H1 (cell line): ENCODE data around the gene LRRC4C. TPM values are rescaled to one million over a fixed set of nuclear protein-coding genes. Genes with fewer than 3 reads are reported as not detected.

Source experiments
- CTCF ChIA-PET: fragments of 300-600 bp; sonication (Branson Sonifier 250); formaldehyde crosslinking; loops from one replicate; lab custom pipeline; 2021; ENCODE audit not compliant: partially characterized antibody; lab: Charles Lee
- POLR2A ChIA-PET: fragments of 300-600 bp; sonication (Branson Sonifier 250); formaldehyde crosslinking; loops from one replicate; lab custom pipeline; 2021; ENCODE audit warnings: inconsistent platforms; ENCODE audit not compliant: partially characterized antibody; lab: Charles Lee
- DNase-seq, 2 experiments: peaks; one replicate each; pipeline versions ENCODE4 v3.0.0 to v3.0.0-alpha.2; 2010 to 2022; ENCODE audit warnings: low spot score in 2 of 2, low read depth in 1 of 2, mixed read lengths in 1 of 2
- FAIRE-seq: peaks from 2 replicates; lab custom pipeline; 2011; peaks lifted over from hg19 to GRCh38; lab: Jason Lieb, UNC
- H2AFZ ChIP-seq: 2 replicates; pipeline ENCODE4 v1.8.1; 2012; ENCODE audit warnings: low read length, inconsistent platforms
- H2AK5ac ChIP-seq: 2 replicates; pipeline ENCODE4 v1.6.1; 2013; ENCODE audit warnings: low read depth, low read length
- H2BK120ac ChIP-seq: replicated peaks from 2 replicates; pipeline ENCODE3; 2013; ENCODE audit warnings: low read depth, low read length, inconsistent platforms
- H2BK12ac ChIP-seq: 2 replicates; pipeline ENCODE4 v1.6.1; 2013; ENCODE audit warnings: low read depth, low read length
- H2BK15ac ChIP-seq: 2 replicates; pipeline ENCODE4 v1.6.1; 2013; ENCODE audit warnings: low read length
- H2BK20ac ChIP-seq: 2 replicates; pipeline ENCODE4 v1.6.1; 2013; ENCODE audit warnings: low read length
- H2BK5ac ChIP-seq: 2 replicates; pipeline ENCODE4 v1.6.1; 2013; ENCODE audit warnings: low read depth, low read length
- H3K14ac ChIP-seq: 2 replicates; pipeline ENCODE4 v1.6.1; 2013; ENCODE audit warnings: inconsistent platforms; ENCODE audit not compliant: insufficient read length
- H3K18ac ChIP-seq: 2 replicates; pipeline ENCODE4 v1.6.1; 2013; ENCODE audit warnings: low read length; ENCODE audit errors: extremely low read depth
- H3K23ac ChIP-seq: 2 replicates; pipeline ENCODE4 v1.6.1; 2013; ENCODE audit warnings: inconsistent platforms; ENCODE audit not compliant: insufficient read length
- H3K23me2 ChIP-seq: 2 replicates; pipeline ENCODE4 v1.6.1; 2013; ENCODE audit warnings: low read depth, low read length
- H3K27ac ChIP-seq: 2 replicates; pipeline ENCODE4 v1.6.1; 2011; ENCODE audit warnings: low read depth, low read length, inconsistent platforms
- H3K27me3 ChIP-seq, 4 experiments: replicated peaks in 1 of 4; 1 replicate in 1 of 4; 2 replicates in 3 of 4; pipeline versions ENCODE4 v1.6.1 to v1.8.1; 2011 to 2013; ENCODE audit warnings: low read length in 3 of 4, mild to moderate bottlenecking in 3 of 4, inconsistent platforms in 2 of 4, mixed read lengths in 2 of 4, moderate library complexity in 1 of 4; ENCODE audit not compliant: control insufficient read depth in 3 of 4, insufficient read depth in 3 of 4; ENCODE audit errors: extremely low read depth in 1 of 4
- H3K36me3 ChIP-seq, 4 experiments: 2 replicates each; pipeline versions ENCODE4 v1.6.1 to v1.8.1; 2011 to 2013; ENCODE audit warnings: mild to moderate bottlenecking in 4 of 4, low read length in 3 of 4, moderate library complexity in 2 of 4, control low read depth in 1 of 4, inconsistent platforms in 1 of 4; ENCODE audit not compliant: insufficient read depth in 4 of 4, control insufficient read depth in 2 of 4
- H3K4ac ChIP-seq: replicated peaks from 2 replicates; pipeline ENCODE3; 2013; ENCODE audit warnings: low read length, low read depth, mixed read lengths, inconsistent platforms; ENCODE audit not compliant: insufficient read length
- H3K4me1 ChIP-seq, 4 experiments: replicated peaks in 1 of 4; 1 replicate in 1 of 4; 2 replicates in 3 of 4; pipeline versions ENCODE4 v1.6.1 to v1.8.1; 2011 to 2013; ENCODE audit warnings: low read length in 3 of 4, inconsistent platforms in 2 of 4, mixed read lengths in 1 of 4; ENCODE audit not compliant: insufficient read depth in 4 of 4, control insufficient read depth in 3 of 4
- H3K4me2 ChIP-seq, 2 experiments: 2 replicates each; pipeline versions ENCODE4 v1.6.1 to v1.8.1; 2011 to 2013; ENCODE audit warnings: low read depth in 2 of 2, low read length in 2 of 2, control low read depth in 1 of 2, inconsistent platforms in 1 of 2, mild to moderate bottlenecking in 1 of 2; ENCODE audit not compliant: insufficient read depth in 1 of 2
- H3K4me3 ChIP-seq, 4 experiments: fragments of 200-600, 300-600 bp in 1 of 4; sonication (generic), shearing (Covaris generic), sonication (Bioruptor Twin) in 1 of 4; 2 replicates each; pipeline versions ENCODE4 v1.5.1 to v1.8.1; 2011 to 2016; ENCODE audit warnings: low read length in 4 of 4, low read depth in 3 of 4, control low read depth in 2 of 4, inconsistent platforms in 2 of 4, mild to moderate bottlenecking in 2 of 4, mixed read lengths in 1 of 4, moderate library complexity in 1 of 4; ENCODE audit not compliant: insufficient read depth in 2 of 4; ENCODE audit errors: extremely low read depth in 1 of 4
- H3K56ac ChIP-seq: replicated peaks from 2 replicates; pipeline ENCODE3; 2013; ENCODE audit warnings: low read depth, mild to moderate bottlenecking, mixed read lengths, low read length, inconsistent platforms; ENCODE audit not compliant: insufficient read length
- H3K79me1 ChIP-seq: 2 replicates; pipeline ENCODE4 v1.6.1; 2013; ENCODE audit warnings: low read depth, low read length, control low read depth
- H3K79me2 ChIP-seq, 2 experiments: 2 replicates each; pipeline versions ENCODE4 v1.6.1 to v1.8.1; 2012 to 2013; ENCODE audit warnings: low read length in 2 of 2, mild to moderate bottlenecking in 2 of 2, inconsistent platforms in 1 of 2; ENCODE audit not compliant: insufficient read depth in 2 of 2, control insufficient read depth in 1 of 2
- H3K9ac ChIP-seq, 4 experiments: replicated peaks in 1 of 4; 1 replicate in 1 of 4; 2 replicates in 3 of 4; pipeline versions ENCODE4 v1.6.1 to v1.8.1; 2011 to 2013; ENCODE audit warnings: low read depth in 3 of 4, low read length in 3 of 4, control low read depth in 2 of 4, mild to moderate bottlenecking in 2 of 4, moderate library complexity in 2 of 4, inconsistent platforms in 1 of 4; ENCODE audit errors: extremely low read depth in 1 of 4
- H3K9me3 ChIP-seq, 2 experiments: 2 replicates each; pipeline versions ENCODE4 v1.6.1 to v1.8.1; 2012 to 2013; ENCODE audit warnings: mild to moderate bottlenecking in 2 of 2, moderate library complexity in 2 of 2, control low read depth in 1 of 2, inconsistent platforms in 1 of 2, low read depth in 1 of 2, low read length in 1 of 2, mixed read lengths in 1 of 2; ENCODE audit not compliant: insufficient read depth in 2 of 2
- H4K20me1 ChIP-seq, 2 experiments: replicated peaks in 1 of 2; 2 replicates each; pipeline versions ENCODE3 to v1.8.1; 2011 to 2013; ENCODE audit warnings: inconsistent platforms in 2 of 2, low read length in 2 of 2, mild to moderate bottlenecking in 1 of 2; ENCODE audit not compliant: insufficient read depth in 2 of 2, control insufficient read depth in 1 of 2
- H4K5ac ChIP-seq: 2 replicates; pipeline ENCODE4 v1.6.1; 2013; ENCODE audit warnings: low read length, low read depth, mixed read lengths, inconsistent platforms; ENCODE audit not compliant: insufficient read length
- H4K8ac ChIP-seq: 2 replicates; pipeline ENCODE4 v1.8.0; 2013; ENCODE audit warnings: mild to moderate bottlenecking, moderate library complexity, low read length, inconsistent platforms; ENCODE audit not compliant: insufficient read depth; ENCODE audit errors: extremely low read depth
- H4K91ac ChIP-seq: replicated peaks from 2 replicates; pipeline ENCODE3; 2013; ENCODE audit warnings: low read length, mixed read lengths, inconsistent platforms; ENCODE audit not compliant: insufficient read length
- RBBP5 ChIP-seq: IDR thresholded peaks from 2 replicates; pipeline ENCODE4 v1.7.1; 2012; ENCODE audit warnings: low read depth, mild to moderate bottlenecking, inconsistent platforms, low read length, moderate library complexity, borderline replicate concordance
- RNF2 ChIP-seq: fragments of 200-900, 300-1000 bp; sonication (generic); IDR thresholded peaks from 2 replicates; pipeline ENCODE4 v1.7.1; 2016; ENCODE audit warnings: borderline replicate concordance, low read depth, mild to moderate bottlenecking, antibody characterized with exemption, low read length; ENCODE audit not compliant: poor library complexity, severe bottlenecking; ENCODE audit errors: missing control alignments
- TAF7 ChIP-seq: optimal IDR thresholded peaks from 2 replicates; pipeline ENCODE3; 2011; ENCODE audit warnings: low read depth, mild to moderate bottlenecking, inconsistent platforms, low read length, moderate library complexity, borderline replicate concordance
- WGBS, 2 experiments: shearing (Covaris generic) in 1 of 2; methylation state at CpG; one replicate each; pipeline versions ENCODE4 v1.1.6 to v1.1.7; 2013 to 2015; ENCODE audit warnings: low lambda C conversion rate in 2 of 2, mixed read lengths in 2 of 2, inconsistent platforms in 1 of 2, low coverage in 1 of 2, missing lambda C conversion rate in 1 of 2; ENCODE audit not compliant: insufficient replicate concordance in 2 of 2, insufficient coverage in 1 of 2, insufficient read length in 1 of 2; ENCODE audit errors: extremely low coverage in 1 of 2, missing lambda C conversion rate in 1 of 2; 5-methylcytosine and 5-hydroxymethylcytosine counted together
- polyA plus RNA-seq, 7 experiments: library from polyadenylated mRNA; depleted of rRNA in 3 of 7; stranded (reverse) in 5 of 7; unstranded in 2 of 7; fragments of >200 nt in 5 of 7; fragments of 200-250 nt in 2 of 7; gene quantifications; 1 replicate in 5 of 7; 2 replicates in 1 of 7; 4 replicates in 1 of 7; pipeline versions ENCODE4 v1.2.1 to v1.2.3, GENCODE V29; 2011 to 2013; ENCODE audit warnings: missing spikeins in 2 of 7, mixed read lengths in 2 of 7
- total RNA-seq: library from RNA; stranded (reverse); fragmentation: NEBNext Ultra II Directional; extraction: Animal tissue kit (Norgen Biotek cat#: 25700); gene quantifications from 2 replicates; pipeline ENCODE4 v1.2.1, GENCODE V29; 2021
- TF ChIP-seq, protein P1 (sequence below): IDR thresholded peaks from 2 replicates; pipeline ENCODE4 v1.6.1; 2011; ENCODE audit warnings: low read depth, mild to moderate bottlenecking, low read length; ENCODE audit not compliant: insufficient read depth

Gene LRRC4C
- total and polyA plus RNA-seq, 2 of the 8 experiments (the other 6 are each of a cell fraction or from before 2014, with no cell fraction given), result 0.23 to 2.2 TPM

DNA sequence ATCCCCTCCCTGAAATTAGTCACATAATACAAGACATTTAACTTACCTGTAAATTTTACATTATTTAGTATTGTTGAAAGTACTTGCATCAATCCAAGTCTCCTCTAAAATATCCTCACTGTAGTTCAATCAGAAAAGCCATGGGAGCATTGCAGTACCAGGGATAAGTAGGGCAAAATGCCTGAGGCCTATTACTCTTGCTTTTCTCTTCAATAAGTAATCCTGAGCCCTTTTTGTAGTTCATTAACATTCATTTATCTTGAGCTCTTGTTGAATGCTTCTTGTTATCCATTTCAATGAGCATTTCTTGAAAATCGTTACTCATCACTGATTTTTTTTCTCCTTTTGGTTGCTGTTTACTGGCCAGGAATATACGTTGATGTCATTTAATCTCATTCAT, 414.7 kb downstream of the LRRC4C start:
- Histone ChIP-seq H3K4me2 (no peak overlapping the region), H4K20me1 (no peaks in the 10 kb centered on the region), H3K36me3 (no peaks in the 10 kb centered on the region), H3K14ac (no peak overlapping the region), H2BK5ac (no peak overlapping the region), H4K8ac (no peak overlapping the region), H2BK120ac (no peak overlapping the region), H2BK12ac (no peak overlapping the region), H2BK20ac (no peak overlapping the region), H2BK15ac (no peak overlapping the region), H3K79me2 (no peaks in the 10 kb centered on the region), H2AK5ac (no peak overlapping the region), H3K56ac (no peak overlapping the region), H3K27ac (no peak overlapping the region), H3K27me3 (no peaks in the 10 kb centered on the region), H4K5ac (no peak overlapping the region), H3K4me1 (peaks cover 0 to 4% (median 0%) of the 10 kb centered on the region in 4 experiments; a peak in 1 of 7 replicates), H4K91ac (no peak overlapping the region), H3K9ac (no peak overlapping the region), H3K18ac (no peak overlapping the region), H3K23ac (no peak overlapping the region), H3K9me3 (no peaks in the 10 kb centered on the region), H3K4me3 (no peak overlapping the region), H2AFZ (no peak overlapping the region), H3K79me1 (no peaks in the 10 kb centered on the region), H3K4ac (no peak overlapping the region), H3K23me2 (no peaks in the 10 kb centered on the region)
- no peak for FAIRE-seq
- DNase-seq, result no peak
- POLR2A ChIA-PET, result no interaction called here
- CTCF ChIA-PET, result no interaction called here
- TF ChIP-seq, protein P1, sequence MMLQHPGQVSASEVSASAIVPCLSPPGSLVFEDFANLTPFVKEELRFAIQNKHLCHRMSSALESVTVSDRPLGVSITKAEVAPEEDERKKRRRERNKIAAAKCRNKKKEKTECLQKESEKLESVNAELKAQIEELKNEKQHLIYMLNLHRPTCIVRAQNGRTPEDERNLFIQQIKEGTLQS, result no peak
- TF ChIP-seq TAF7 (no peak), RBBP5 (no peak), RNF2 (no peak)
- 69% methylated on average over 2 of the region's 2 CpGs; no CpG with 5 or more reads in 1 of the 2 experiments for WGBS, 2 experiments
